ENCODE results near the gene ARSA.
"Not testable (repeated sequence)": the region's sequence is repeated elsewhere in the genome, so short reads cannot be mapped to it uniquely, and the experiment has no call there.

Gene ARSA

DNA sequence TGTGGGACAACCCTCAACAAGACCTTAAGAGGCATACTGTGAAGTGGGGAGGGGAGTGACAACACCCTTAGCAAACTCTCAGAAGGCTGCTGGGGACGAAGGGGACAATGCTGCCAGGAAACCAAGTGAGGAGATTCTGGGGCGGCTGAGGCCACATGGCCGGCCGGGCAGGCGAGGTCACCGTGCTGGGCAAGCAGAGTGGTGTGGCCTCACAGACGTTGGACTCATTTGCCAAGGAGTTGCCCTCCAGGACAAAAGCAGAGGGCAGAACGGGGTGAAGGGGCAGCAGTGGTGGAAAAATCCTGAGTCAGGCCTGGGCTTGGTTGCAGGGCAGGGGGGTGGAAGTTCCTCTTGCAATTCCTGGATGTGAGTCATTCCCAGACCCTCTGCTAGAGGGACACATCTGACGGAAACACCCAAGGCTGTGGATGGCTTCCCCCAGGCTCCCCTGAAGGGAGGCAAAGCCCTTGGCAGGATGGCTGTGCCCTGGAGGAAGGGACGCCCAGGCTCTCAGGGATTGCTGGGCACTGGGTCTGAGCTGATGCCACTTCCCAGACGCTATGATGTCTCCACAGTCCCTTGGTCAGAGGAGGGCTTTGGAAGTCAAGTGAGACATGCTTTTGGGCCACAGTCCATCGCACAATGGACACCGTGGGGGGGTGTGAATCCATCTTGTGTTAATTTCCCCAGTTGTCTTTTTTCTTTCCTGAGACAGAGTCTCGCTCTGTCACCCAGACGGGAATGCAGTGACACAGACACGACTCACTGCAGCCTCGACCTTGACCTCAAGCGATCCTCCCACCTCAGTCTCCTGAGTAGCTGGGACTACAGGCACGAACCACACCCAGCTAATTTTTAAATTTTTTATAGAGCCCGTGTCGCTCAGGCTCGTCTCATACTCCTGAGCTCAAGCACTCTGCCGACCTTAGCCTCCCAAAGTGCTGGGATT is 28.4 kb upstream of the ARSA start:
- DNase-seq (ENCODE audit: low read depth in 1 of 2, low spot score in 1 of 2) = no peak

DNA sequence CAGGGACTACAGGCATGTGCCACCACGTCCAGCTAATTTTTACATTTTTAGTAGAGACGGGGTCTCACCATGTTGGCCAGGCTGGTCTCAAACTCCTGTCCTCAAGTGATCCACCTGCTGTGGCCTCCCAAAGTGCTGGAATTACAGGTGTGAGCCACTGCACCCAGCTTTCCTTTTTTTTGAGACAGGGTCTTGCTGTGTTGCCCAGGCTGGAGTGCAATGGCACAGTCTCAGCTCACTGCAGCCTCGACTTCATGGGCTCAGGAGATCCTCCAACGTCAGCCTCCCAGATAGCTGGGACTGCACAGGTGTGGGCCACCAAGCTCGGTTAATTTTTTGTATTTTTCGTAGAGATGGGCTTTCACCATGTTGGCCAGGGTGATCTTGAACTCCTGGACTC is 26.7 kb upstream of the ARSA start:
- not testable (repeated sequence) for DNase-seq (ENCODE audit: low read depth in 1 of 2, low spot score in 1 of 2)

DNA sequence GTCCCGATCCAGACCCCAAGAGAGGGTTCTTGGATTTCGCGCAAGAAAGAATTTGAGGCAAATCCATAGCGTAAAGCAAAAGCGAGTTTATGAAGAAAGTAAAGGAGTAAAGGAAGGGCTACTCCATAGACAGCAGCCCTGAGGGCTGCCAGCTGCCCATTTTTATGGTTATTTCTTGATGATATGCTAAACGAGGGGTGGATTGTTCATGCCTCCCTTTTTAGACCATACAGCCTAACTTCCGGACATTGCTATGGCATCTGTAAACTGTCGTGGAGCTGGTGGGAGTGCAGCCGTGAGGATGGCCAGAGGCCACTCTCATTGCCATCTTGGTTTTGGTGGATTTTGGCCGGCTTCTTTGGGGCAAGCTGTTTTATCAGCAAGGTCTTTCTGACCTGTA is 25.3 kb upstream of the ARSA start:
- no peak for DNase-seq (ENCODE audit: low read depth in 1 of 2, low spot score in 1 of 2)

DNA sequence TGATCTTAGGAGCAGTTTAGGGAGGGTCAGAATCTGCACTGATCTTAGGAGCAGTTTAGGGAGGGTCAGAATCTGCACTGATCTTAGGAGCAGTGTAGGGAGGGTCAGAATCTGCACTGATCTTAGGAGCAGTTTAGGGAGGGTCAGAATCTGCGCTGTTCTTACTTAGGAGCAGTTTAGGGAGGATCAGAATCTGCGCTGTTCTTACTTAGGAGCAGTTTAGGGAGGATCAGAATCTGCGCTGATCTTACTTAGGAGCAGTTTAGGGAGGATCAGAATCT is 15.8 kb upstream of the ARSA start:
- DNase-seq (ENCODE audit: low read depth in 1 of 2, low spot score in 1 of 2) = not testable (repeated sequence)

DNA sequence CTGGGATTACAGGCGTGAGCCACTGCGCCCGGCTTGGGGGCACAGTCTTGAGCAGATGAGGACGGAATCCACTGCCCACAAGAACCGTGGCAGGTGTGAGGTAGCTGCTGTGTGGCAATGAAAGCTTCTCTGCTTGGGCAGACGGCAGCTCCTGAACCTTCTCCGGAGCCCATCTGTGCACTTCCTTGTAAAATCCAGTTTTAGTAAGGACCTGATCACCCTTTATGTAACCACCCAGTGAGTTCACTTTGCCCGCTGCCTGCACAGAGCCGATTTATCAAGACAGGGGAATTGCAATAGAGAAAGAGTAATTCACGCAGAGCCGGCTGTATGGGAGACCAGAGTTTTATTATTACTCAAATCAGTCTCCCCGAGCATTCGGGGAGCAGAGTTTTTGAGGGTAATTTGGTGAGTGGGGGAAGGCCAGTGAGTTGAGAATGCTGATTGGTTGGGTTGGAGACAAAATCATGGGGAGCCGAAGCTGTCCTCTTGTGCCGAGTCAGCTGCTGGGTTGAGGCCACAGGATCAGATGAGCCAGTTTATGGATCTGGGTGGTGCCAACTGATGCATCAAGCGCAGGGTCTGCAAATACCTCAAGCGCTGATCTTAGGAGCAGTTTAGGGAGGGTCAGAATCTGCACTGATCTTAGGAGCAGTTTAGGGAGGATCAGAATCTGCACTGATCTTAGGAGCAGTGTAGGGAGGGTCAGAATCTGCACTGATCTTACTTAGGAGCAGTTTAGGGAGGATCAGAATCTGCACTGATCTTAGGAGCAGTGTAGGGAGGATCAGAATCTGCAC is 15.3 kb upstream of the ARSA start:
- not testable (repeated sequence) for DNase-seq (ENCODE audit: low read depth in 1 of 2, low spot score in 1 of 2)

DNA sequence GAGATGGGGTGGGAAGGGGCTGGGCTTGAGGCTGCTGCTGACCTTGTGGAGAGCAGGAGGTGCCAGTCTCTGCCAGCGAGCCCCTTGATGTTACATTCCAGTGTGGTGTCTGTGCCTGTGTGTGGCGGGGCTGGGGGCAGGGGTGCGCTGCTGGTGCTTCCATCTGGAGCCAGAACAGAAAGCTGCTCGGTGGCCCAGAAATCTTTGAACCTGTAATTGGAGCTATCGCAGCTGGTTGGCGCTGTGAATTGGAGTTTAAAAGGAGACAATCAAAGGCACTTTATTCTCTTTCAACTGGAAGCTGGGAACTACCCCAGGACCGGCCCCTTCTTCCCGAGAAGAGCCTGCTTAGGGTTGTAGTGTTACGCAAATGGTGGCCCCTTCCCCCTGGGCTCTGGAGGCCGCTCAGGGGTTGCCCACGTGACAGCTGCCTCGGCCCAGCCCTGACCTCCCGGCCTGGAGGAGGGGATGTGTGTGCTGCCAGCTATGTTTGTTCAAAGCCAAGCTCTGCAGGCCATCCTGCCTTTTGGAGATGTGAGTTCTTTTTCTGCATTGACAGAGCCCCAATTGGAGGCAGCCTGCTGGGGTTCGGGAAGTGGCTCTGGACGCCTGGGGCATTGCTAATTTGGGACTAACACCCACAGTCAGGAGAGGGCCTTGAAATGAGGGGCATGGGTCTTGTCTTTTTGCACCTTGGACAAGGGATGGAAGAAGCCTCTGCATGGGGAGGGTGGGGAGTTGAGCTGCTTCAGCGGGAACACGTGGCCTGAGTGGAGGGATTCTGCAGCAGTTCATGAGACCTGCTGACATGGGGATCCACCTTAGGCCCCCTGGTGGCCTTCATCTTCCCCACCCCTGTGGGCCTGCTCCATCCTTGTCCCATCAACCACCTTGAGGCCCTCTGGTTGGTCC is 14.0 kb upstream of the ARSA start:
- no peak for DNase-seq (ENCODE audit: low read depth in 1 of 2, low spot score in 1 of 2)

DNA sequence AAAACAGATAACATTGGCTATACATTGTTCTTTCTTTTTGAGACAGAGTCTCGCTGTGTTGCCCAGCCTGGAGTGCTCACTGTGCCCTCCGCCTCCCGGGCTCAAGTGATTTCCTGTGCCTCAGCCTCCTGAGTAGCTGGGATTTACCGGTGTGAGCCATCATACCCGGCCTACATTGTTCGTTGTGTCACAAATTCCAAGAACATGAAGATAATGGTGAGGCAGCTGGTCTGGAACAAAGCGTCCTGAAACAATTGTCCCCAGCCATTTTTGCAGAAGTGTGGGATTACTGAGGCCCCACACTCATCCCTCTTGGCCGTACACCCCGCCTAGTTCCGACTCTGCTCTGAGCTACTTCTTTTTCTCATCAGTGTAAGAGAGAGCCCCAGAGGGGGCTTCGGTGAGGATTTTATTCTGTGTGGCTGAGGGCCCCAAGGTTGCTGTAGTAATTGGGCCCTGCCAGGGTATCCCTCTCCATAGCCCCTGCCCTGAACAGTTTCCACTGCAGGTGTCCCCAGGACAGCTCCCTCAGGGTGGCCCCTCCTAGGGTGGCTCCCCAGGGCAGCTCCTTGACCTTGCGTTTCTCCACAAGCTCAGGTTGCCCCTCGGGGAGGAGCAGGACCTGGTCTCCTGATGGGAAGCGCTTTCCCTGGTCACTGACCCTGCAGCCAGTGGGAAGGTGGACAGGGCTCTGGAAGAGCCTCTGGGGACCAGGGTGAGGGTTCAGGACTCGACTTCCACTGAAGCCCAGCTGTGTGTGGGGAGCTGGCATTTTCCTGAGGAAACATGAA is 13.1 kb upstream of the ARSA start:
- no peak for DNase-seq (ENCODE audit: low read depth in 1 of 2, low spot score in 1 of 2)

DNA sequence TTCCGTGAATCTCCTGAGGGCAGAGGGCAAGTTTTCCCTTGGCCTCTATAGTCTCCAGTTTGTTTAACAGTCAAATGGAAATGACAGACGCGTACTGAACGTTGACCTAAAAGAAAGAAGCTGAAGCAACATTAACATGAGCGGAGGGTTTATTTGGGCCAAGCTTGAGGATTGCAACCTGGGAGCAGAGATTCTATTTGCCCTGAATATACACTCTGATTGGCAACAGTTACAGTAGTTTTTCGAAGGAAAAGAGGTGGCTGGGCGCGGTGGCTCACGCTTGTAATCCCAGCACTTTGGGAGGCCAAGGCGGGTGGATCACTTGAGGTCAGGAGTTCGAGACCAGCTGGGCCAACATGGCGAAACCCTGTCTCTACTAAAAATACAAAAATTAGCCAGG is 12.3 kb upstream of the ARSA start:
- not testable (repeated sequence) for DNase-seq (ENCODE audit: low read depth in 1 of 2, low spot score in 1 of 2)

DNA sequence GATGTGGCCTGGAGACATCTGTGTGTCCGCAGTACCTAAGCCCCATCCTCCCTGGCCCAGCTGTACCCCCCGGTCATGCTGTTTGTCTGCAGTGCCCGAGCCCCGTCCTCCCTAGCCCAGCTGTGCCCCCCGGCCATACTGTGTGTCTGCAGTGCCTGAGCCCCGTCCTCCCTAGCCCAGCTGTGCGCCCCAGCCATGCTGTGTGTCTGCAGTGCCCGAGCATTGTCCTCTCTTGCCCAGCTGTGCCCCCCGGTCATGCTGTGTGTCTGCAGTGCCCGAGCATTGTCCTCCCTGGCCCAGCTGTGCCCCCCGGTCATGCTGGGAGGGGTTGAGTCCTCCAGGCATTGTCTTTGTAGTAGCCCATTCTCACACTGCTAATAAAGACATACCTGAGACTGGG is 7.6 kb upstream of the ARSA start:
- no peak for DNase-seq (ENCODE audit: low read depth in 1 of 2, low spot score in 1 of 2)

DNA sequence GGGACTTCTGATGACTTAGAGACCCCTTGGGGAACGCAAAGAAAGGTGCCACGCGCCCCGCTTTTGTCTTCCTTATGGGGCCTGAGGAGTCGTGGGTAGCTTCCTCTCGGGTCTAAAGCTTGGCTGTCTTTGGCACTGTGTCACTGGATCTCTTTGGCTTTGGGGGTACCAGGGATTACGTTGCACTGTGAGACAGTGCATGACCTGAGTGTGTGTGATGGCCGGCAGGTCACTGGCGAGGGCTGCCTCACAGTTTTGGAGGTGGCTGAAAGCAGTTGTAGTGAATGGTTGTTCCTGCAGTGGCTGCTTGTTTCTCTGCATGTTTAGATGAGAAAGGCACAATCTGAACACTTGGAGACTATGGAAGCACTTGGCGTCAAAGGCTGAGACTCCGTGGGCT is 5.8 kb upstream of the ARSA start:
- no peak for DNase-seq (ENCODE audit: low read depth in 1 of 2, low spot score in 1 of 2)

DNA sequence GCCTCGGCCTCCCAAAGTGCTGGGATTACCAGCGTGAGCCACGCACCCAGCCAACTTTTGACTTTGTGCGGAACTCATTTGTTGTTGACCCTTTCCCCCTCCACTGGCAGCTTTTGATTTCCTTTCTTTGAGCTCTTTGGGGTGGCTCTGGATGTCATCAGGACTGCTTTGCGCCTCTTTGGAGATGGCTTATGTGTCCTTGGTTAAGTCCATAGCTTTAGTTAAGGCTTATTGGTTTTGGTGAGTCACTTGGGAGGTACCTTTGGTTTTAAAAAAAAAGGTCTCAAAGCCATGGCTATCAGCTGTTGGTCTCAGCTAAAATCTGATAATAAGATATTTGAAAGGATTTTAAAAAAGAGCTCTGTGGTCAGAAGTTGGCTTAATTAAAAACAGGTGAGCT is 5.1 kb upstream of the ARSA start:
- DNase-seq (ENCODE audit: low read depth in 1 of 2, low spot score in 1 of 2) = no peak

DNA sequence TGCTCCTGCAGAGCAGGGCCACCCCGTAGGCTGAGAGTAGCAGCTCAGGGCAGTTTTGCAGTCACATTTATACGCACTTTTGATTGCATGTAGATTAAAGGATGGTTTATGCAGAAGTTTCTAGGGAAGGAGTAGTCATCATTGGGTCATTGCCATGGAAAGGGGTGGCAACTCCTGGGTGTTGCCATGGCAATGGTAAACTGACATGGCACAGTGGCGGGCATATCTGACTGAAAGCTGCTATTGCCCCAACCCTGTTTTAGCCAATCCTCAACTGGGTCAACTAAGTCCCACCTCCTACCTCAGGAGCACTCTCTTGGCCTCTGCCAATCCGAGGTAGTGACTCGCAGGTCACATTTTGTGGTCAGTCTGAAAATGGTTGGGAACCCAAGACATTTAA is 2.4 kb upstream of the ARSA start:
- DNase-seq (ENCODE audit: low read depth in 1 of 2, low spot score in 1 of 2) = no peak

DNA sequence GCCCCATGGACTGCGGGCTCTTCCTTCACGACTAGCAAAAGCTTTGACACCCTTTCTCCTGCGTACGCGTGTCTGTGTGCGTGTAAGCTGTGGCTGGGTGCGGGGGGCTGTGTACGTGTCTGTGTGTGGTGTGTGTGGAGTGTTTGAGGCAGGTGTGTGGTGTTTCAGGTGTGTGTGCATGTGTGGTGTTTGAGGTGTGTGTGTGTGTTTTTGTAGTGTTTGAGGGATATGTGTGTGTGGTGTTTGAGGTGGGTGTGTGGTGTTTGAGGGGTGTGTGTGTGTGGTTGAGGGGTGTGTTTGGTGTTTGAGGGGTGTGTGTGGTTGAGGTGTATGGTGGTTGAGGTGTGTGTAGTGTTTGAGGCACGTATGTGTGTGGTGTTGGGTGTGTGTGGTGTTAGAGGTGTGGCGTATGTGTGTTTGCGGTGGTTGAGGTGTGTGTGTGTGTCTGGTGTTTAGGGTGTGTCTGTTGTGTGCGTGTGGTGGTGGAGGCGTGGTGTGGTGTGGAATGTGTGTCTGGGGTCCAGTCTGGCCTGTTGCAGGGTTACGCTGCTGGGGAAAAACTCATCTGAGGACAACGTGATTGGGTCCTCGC is 687 bp upstream of the ARSA start:
- DNase-seq (ENCODE audit: low read depth in 1 of 2, low spot score in 1 of 2) = no peak

DNA sequence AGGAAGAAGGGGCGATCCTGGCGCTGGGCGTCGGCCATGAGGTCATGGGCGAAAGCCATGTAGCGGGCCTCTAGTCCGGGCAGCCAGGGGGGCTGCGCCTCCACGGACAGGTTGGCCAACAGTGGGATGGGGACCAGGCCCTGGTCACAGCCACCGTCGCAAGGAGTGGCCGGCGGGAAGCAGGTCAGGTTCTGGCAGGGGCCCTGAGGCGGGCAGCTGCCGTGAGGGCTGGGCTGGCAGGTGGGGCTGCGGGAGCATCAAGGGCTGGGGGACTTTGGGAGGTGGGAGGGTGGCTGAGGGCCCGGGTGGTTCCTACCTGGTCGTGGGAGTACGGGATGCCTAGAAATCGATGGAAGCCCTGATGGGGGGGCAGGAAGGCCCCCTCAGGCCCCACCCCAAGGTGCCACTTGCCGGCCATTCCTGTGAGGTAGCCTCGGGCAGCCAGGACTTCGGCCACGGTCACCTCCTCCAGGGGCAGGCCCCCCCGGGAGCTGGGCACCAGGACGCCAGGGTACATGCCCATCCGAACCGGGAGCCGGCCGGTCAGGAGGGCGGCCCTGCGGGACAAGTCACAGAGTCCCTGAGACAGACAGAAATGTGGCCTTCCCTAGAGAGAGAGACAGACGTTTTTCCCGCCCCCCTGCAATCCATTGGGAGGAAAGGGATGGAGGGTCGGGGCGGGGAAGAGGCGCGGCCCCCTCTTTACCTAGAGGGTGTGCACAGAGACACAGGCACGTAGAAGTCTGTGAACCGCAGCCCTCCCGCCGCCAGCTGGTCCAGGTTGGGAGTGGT is 906 bp downstream of the ARSA start:
- no peak for DNase-seq (ENCODE audit: low read depth in 1 of 2, low spot score in 1 of 2)

DNA sequence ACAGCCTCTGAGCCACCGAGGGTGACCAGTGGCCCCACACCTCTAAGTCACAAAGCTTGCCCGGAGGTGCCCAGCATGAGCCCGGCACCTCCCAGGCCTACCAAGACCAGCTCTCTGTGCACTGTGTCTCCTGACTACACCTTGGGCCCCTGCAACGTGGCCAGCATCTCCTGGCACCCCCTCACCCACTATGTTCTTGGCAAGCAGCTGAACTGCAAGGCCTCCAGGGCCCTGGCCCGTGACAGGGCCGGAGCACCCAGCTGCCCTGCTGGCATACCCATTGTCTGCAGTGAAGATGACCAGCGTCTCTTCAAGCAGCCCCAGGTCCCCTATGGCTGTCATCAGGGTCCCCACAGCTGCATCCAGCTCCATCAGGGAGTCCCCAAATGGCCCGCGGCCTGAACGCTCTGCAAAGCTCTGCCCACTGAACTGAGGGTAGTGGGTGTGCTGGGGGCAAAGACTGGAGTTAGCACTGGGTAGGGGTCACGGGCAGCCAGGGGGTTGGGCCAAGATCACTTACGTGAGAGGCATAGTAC is 1.6 kb downstream of the ARSA start:
- no peak for DNase-seq (ENCODE audit: low read depth in 1 of 2, low spot score in 1 of 2)

DNA sequence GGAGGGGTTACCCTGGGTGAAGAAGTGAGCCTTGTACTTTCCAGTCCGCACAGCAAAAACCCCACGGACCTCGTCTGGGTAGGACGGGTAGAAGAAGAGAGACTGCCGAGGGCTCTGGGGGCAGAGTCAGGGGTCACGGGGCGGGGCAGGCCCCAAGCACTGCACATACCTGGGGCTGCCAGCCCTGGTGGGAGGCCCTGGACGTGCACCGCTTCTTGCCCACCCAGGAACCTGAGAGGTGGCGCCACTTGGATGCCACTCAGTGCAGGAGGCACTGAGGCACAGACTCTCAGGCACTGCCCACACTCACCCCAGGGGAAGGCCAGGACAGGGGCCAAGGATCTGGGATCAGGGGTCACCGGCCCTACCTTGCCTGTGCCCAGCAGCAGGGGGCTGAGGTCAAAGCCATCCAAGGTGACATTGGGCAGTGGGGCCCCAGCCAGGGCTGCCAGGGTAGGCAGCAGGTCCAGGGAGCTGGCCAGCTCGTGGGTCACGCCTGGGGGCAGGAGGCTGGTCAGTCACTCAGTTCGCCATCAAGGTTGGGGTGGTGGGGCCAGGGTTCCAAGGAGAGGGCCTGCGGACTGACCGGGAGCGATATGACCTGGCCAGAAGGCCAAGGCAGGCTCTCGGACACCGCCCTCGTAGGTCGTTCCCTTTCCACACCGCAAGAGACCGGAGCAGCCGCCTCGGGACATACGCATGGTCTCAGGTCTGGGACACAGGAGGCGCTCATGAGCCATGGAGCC is 2.2 kb downstream of the ARSA start:
- DNase-seq (ENCODE audit: low read depth in 1 of 2, low spot score in 1 of 2) = no peak

DNA sequence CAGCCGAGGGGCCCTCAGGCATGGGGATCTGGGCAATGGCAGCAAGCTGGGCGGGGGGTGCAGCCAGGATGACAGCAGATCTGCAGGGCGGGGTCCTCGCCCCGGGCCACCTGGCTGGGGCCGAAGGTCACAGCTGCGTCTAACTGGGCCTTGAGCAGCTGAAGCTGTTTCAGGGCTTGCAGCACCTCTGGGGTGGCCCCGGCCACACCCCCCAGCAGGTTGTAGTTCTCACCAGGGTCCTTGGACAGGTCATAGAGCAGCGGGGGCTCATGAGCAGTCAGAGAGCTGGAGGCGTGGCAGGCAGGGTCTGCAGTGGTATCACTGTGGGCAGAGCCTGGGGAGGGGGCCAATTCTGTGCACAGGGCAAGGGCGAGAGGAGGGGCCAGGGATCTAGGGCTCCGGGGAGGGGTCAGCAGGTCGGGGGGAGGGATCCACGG is 2.8 kb downstream of the ARSA start:
- DNase-seq (ENCODE audit: low read depth in 1 of 2, low spot score in 1 of 2) = no peak

DNA sequence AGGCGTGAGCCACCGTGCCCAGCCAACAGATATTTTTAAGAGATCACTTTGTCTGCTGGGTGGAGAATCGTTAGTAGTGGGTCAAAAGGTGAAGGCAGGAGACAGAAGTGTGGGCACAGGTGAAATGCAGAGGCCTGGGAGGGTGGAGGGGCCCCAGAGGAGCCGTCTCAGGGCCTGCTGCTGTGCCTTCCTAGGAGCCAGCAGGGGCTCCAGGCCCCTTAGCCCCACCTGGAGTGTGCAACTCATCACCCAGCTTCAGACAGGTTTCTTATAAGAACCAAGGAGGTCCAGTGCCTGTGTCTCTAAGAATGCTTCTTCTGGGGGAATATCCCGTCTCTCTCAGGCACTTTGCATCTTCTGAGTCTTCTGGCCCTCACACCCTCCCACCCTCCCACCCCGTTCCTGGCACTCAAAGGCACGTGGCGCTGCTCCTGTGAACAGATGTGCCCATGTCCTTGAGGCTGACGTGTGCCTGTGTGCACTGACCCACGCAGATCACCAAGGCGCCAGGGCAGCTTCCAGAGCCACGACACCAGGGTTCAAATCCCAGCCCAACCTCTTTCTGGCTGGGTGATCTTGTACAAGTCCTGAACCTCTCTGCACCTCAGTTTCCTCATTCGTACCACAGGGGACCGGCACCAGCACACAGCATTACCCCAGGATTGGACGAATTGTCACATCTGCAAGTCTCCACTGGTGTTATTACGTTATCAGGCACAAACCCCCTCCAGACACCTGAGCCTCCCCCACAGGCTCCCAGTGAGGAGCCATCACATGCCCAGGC is 3.4 kb downstream of the ARSA start:
- no peak for DNase-seq (ENCODE audit: low read depth in 1 of 2, low spot score in 1 of 2)
